Glutamatergic neuron (in vitro differentiated cells): Measurements from ENCODE around the gene IFT20. TPM values are rescaled to one million over a fixed set of nuclear protein-coding genes. Genes with fewer than 3 reads are reported as not detected.

Source experiments
- DNase-seq: peaks from one replicate; pipeline ENCODE4 v3.0.0; 2022
- H3K27ac Mint-ChIP-seq: one replicate; pipeline ENCODE4 v1.8.0; 2020; ENCODE audit warnings: mild to moderate bottlenecking, mixed read lengths, inconsistent platforms; ENCODE audit not compliant: unreplicated experiment
- H3K27me3 Mint-ChIP-seq: one replicate; pipeline ENCODE4 v1.8.0; 2020; ENCODE audit warnings: mild to moderate bottlenecking, moderate library complexity, mixed read lengths, inconsistent platforms; ENCODE audit not compliant: unreplicated experiment
- H3K36me3 Mint-ChIP-seq: one replicate; pipeline ENCODE4 v1.8.0; 2020; ENCODE audit warnings: mild to moderate bottlenecking, mixed read lengths, inconsistent platforms; ENCODE audit not compliant: unreplicated experiment
- H3K4me1 Mint-ChIP-seq: one replicate; pipeline ENCODE4 v1.8.0; 2020; ENCODE audit warnings: mild to moderate bottlenecking, low read depth, mixed read lengths, inconsistent platforms; ENCODE audit not compliant: unreplicated experiment
- H3K4me3 Mint-ChIP-seq: one replicate; pipeline ENCODE4 v1.8.0; 2020; ENCODE audit warnings: mild to moderate bottlenecking, mixed read lengths, inconsistent platforms; ENCODE audit not compliant: unreplicated experiment
- H3K9me3 Mint-ChIP-seq: one replicate; pipeline ENCODE4 v1.8.0; 2020; ENCODE audit warnings: mild to moderate bottlenecking, moderate library complexity, mixed read lengths, inconsistent platforms; ENCODE audit not compliant: unreplicated experiment
- total RNA-seq: library from RNA; stranded (reverse); fragmentation: NEBNext Ultra II Directional; extraction: Animal tissue kit (Norgen Biotek cat#: 25700); gene quantifications from one replicate; pipeline ENCODE4 v1.2.1, GENCODE V29; 2021; ENCODE audit not compliant: unreplicated experiment
- TF ChIP-seq, protein P1 (sequence below): fragments of 200-600 bp; sonication (generic); IDR thresholded peaks from one replicate; pipeline ENCODE4 v1.5.0; 2021; ENCODE audit not compliant: partially characterized antibody, unreplicated experiment

IFT20 gene
- total RNA-seq, 1 donor from 2014 or later, result 43.9 TPM

DNA sequence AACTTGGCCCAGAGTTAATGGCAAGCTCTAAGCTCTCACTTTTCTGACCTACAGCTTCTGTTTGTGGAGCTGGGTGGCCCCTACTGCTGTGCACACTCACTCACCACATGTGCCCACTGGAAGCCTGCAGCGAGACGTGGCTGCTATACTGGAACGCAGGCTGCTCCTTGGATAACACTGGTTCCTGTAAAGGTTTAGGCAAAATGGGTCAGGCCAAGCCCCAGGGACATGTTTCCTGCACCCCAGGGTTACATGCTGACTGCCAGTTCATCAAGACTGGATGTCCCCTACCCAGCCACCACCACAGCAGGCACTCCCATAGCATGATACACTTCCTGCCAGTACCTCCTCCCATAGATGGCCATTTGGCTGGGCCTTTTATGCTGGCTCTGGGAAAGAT is 13.7 kb upstream of the IFT20 start:
- Mint-ChIP-seq H3K27ac (no peak overlapping the region), H3K36me3 (no peaks in the 10 kb centered on the region)

DNA sequence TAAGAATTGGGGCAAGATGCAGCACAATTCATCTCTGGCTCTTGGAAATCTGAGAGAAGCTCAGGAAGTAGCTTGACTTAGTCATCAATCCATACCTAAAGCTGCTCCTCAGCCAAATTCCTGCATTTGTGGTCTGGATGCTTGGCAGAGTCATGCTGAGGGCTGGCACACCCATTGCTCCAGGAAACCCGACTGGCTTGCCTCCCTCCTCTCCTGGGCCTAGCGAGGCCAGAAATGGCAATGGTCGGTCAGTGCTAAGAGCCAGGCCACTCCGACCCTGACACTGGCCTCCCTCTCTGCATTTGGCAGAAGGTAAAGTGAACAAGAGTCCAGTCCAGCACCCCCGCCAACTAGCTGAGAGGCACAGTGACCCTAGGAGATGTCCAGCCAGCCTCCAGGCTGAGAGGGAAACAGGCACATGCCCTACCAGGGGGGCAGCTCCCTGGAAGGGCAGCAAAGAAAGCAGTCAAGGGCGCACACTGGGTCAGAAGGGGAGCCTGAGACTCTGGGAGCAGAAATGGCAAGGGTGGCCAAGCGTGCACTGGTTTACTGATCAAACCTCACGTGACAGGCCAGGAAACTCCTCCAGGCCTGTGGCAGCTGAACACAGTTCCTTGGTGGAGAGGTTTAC is 12.1 kb upstream of the IFT20 start:
- H3K36me3 Mint-ChIP-seq, result no peaks in the 10 kb centered on the region
- H3K4me3 Mint-ChIP-seq, result no peak overlapping the region

More for the DNA sequence above, 13.7 kb upstream of the IFT20 start:
- Mint-ChIP-seq H3K27me3 (peaks cover 1% of the 10 kb centered on the region), H3K4me3 (no peak overlapping the region), H3K9me3 (peaks cover 2% of the 10 kb centered on the region), H3K4me1 (no peaks in the 10 kb centered on the region)
- TF ChIP-seq, protein P1, sequence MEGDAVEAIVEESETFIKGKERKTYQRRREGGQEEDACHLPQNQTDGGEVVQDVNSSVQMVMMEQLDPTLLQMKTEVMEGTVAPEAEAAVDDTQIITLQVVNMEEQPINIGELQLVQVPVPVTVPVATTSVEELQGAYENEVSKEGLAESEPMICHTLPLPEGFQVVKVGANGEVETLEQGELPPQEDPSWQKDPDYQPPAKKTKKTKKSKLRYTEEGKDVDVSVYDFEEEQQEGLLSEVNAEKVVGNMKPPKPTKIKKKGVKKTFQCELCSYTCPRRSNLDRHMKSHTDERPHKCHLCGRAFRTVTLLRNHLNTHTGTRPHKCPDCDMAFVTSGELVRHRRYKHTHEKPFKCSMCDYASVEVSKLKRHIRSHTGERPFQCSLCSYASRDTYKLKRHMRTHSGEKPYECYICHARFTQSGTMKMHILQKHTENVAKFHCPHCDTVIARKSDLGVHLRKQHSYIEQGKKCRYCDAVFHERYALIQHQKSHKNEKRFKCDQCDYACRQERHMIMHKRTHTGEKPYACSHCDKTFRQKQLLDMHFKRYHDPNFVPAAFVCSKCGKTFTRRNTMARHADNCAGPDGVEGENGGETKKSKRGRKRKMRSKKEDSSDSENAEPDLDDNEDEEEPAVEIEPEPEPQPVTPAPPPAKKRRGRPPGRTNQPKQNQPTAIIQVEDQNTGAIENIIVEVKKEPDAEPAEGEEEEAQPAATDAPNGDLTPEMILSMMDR, result no peak
- DNase-seq, result no peak

DNA sequence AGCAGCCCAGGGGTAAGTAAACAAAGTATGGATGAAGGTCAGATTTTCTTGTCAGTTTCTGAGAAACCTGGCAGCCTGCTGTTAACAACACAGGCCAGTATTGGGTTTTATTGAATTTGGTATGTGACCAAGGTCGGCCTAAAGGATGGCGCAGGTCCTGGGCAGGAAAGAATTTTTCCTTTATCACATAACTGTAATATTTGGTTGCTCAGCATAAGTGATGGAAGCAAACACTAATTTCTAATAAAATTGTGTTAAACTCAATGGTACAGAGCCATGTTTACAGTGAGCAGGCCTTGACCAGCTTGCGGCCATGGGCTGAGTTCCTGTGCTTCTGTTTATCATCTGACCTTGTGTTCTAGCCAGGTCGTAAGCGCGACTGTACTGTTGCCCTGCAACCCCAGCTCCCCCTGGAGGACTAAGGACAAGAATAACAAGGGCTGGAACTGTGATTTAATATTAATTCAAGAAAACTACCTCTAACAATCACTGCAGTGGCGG is 11.5 kb upstream of the IFT20 start:
- Mint-ChIP-seq H3K9me3 (no peaks in the 10 kb centered on the region), H3K36me3 (no peaks in the 10 kb centered on the region), H3K27ac (no peak overlapping the region), H3K27me3 (peaks cover 1% of the 10 kb centered on the region), H3K4me1 (no peaks in the 10 kb centered on the region), H3K4me3 (peak overlapping the region; percentile 7)
- TF ChIP-seq, protein P1, result no peak
- no peak for DNase-seq

More for the DNA sequence above, 12.1 kb upstream of the IFT20 start:
- TF ChIP-seq, protein P1, result no peak
- Mint-ChIP-seq H3K27ac (no peak overlapping the region), H3K4me1 (no peaks in the 10 kb centered on the region), H3K9me3 (no peaks in the 10 kb centered on the region), H3K27me3 (peaks cover 1% of the 10 kb centered on the region)
- no peak for DNase-seq

DNA sequence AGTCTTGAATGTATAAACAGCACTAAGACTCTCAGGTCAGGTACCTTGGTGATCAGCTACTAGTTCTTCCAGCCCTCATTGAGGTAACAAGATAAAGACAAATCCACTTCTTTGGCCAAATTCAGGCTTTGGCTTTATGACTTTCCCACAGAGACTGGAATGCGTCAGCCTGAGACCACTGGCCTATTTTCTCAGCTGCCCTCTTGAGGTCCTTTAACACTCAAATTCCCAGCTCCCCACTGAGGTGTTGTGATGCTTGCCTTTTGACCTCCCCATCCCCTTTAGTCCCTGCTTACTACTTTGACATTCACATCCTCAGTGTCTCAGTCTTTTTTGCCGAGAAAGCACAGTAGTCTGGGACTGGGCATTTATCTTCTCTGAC is 10.9 kb upstream of the IFT20 start:
- TF ChIP-seq, protein P1, result no peak
- no peaks in the 10 kb centered on the region for H3K36me3 Mint-ChIP-seq
- H3K4me1 Mint-ChIP-seq, result no peaks in the 10 kb centered on the region
- DNase-seq, result no peak
- H3K27ac Mint-ChIP-seq, result peak overlapping the region; percentile 5
- H3K27me3 Mint-ChIP-seq, result peaks cover 1% of the 10 kb centered on the region
- no peaks in the 10 kb centered on the region for H3K9me3 Mint-ChIP-seq
- H3K4me3 Mint-ChIP-seq, result peak overlapping the region; percentile 7

DNA sequence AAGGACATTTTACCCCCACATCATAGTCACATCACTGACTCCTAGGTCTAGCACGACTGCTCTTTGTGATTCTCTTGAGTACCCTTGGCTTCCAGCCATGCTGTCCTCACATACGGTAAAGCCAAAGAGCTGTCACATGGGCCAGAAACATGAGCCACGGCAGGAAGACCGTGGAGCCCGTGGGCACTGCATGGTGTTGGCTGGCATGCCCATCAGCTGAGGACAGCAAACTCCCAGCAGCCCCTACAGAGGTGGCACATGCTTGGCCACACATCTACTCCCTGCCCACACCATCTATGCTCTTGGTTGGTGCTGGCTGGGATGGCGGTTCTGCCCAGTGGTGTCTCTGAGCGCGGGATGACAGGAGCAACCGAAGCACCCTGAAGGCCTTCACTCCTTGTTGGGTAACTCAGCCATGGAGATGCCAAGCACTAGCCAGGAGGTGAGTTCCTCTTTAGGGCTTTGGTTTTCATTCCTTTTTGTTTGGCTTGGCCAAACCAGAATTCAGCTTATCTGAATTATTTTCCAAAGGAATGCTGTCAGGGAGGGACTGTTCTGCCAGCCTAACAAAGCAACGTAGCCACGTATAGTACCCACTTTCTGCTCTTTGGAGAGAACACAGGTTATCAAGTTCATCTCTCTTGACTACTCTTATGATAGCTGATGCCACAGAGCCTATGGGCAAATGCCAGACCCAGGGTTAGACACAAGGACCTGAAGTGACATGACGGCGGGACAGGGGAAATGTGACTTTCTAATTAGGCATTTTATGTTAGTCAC is 10.3 kb upstream of the IFT20 start:
- no peaks in the 10 kb centered on the region for H3K36me3 Mint-ChIP-seq
- H3K27ac Mint-ChIP-seq, result peak overlapping the region; percentile 5
- H3K9me3 Mint-ChIP-seq, result no peaks in the 10 kb centered on the region
- no peak overlapping the region for H3K4me3 Mint-ChIP-seq
- H3K27me3 Mint-ChIP-seq, result peaks cover 1% of the 10 kb centered on the region
- DNase-seq, result no peak
- H3K4me1 Mint-ChIP-seq, result no peaks in the 10 kb centered on the region
- TF ChIP-seq, protein P1, result no peak
